ENCODE data around the gene SEMA6A.

DNA sequence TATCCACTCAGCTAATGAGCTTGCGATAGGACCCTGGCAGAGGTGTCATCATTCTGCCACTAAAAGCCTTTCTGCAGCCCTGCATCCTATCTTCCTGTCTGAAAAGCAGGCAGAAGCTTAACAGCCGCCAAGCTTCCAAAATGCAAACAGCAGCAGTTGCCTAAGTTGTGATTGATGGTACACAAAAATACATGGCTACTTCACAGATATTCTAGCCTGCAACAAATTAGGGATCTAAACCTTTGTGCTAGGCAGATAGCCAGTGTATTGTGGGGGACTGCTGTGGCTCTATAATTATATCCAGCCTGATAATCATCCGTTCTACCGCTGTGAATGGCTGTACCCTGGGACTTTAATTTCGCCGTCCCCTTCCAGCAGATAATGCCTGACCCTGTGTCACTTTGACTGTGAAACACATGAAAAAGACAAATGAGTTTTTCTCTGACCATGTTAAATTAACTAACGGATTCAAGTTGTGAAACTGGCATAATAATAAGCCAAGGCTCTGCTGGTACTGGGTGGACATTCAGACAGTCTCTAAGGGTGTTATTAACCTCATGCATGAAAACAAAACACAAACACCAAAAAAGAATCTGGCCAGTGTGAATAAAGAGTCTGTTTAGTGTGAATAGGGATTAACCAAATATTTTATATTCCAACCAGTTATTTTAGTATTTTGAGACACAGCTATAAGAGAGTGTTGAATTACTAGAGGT is 45.9 kb downstream of the SEMA6A start:
- no peak for TF ChIP-seq POLR2A (IDR thresholded peaks at IDR 0.05)
- TF ChIP-seq, protein P1, sequence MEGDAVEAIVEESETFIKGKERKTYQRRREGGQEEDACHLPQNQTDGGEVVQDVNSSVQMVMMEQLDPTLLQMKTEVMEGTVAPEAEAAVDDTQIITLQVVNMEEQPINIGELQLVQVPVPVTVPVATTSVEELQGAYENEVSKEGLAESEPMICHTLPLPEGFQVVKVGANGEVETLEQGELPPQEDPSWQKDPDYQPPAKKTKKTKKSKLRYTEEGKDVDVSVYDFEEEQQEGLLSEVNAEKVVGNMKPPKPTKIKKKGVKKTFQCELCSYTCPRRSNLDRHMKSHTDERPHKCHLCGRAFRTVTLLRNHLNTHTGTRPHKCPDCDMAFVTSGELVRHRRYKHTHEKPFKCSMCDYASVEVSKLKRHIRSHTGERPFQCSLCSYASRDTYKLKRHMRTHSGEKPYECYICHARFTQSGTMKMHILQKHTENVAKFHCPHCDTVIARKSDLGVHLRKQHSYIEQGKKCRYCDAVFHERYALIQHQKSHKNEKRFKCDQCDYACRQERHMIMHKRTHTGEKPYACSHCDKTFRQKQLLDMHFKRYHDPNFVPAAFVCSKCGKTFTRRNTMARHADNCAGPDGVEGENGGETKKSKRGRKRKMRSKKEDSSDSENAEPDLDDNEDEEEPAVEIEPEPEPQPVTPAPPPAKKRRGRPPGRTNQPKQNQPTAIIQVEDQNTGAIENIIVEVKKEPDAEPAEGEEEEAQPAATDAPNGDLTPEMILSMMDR (IDR thresholded peaks at IDR 0.05): no peak

Data from right lobe of liver (tissue), 4 donors.